ENCODE data around the gene CTNNA1.
"Not testable (repeated sequence)": the region's sequence is repeated elsewhere in the genome, so short reads cannot be mapped to it uniquely, and the experiment has no call there.

CTNNA1 gene

DNA sequence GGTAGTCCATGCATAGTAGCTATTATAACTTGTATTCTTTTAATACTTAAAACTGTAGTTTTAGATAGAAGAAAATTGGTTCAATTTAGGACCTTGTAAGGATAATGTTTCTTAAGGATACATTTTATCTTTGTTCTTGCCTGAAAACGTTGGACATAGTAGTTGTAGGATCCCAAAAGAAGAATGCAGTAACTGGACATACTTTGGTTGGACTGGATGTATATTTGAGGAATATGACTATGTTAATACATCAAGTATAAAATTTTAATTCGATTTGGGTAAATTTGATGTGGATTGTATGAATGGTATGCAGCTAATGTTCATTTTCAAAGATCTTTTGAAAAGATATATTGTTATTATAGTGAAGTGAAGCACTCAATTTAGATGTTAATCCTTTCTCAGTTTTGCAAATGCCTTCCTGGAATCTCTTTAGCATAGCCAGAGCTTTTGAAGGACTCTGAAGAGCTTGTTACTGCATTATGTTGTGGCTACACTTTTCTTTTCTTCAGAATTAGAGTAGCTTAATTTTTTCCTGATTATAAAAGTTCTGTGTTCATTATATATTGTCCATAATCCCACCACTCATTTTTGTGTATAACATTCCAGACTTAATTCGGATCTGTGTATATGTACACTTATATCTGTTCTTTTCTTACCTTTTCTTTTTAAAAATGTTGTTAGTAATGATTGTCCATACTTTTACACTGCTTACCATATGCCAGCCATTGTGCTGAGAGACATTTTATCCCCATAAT is 80.7 kb downstream of the CTNNA1 start:
- no peak for TF ChIP-seq CTCF (IDR thresholded peaks at IDR 0.05; ENCODE audit: extremely low read depth, missing control alignments)
- no peak for DNase-seq (ENCODE audit: low spot score)

DNA sequence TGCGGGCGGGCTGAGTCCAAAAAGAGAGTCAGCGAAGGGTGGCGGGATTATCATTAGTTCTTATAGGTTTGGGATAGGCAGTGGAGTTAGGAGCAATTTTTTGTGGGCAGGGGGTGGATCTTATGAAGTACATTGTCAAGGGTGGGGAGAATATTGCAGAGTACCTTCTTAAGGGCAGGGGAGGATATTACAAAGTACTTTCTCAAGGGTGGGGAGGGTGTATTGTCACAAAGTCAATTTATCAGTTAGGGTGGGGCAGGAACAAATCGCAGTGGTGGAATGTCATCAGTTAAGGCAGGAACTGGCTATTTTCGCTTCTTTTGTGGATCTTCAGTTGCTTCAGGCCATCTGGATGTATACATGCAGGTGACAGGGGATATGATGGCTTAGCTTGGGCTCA is 81.6 kb downstream of the CTNNA1 start:
- DNase-seq (ENCODE audit: low spot score): not testable (repeated sequence)

DNA sequence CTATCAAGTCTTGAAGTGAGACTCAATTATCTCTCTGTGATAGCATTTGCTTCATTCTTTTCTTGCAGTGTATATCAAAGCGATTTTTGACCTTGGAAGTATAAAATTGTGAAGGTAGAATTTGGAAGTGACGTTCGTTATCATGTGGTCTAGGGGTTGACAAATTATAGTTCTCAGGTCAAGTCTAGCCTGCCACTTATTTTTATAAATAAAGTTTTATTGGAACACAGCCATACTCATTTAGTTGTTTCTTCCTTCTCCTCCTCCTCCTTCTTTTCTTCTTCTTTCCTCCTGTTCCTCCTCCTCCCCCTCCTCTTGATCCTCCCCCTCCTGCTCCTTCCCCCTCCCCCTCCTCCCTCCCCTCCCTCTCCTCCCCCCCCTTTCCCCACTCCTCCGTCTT is 83.9 kb downstream of the CTNNA1 start:
- DNase-seq (ENCODE audit: low spot score): no peak
- no peak for TF ChIP-seq CTCF (IDR thresholded peaks at IDR 0.05; ENCODE audit: extremely low read depth, missing control alignments)

GRCh38 chr5:138840103-138840502 is 86.9 kb downstream of the CTNNA1 start:
- no peak for DNase-seq (ENCODE audit: low spot score)
- TF ChIP-seq CTCF (IDR thresholded peaks at IDR 0.05; ENCODE audit: extremely low read depth, missing control alignments): no peak

- DNase-seq (ENCODE audit: low spot score): no peak
- no peak for TF ChIP-seq CTCF (IDR thresholded peaks at IDR 0.05; ENCODE audit: extremely low read depth, missing control alignments)
Measured at GRCh38 chr5:138841531-138841930, 88.3 kb downstream of the CTNNA1 start.

- no peak for DNase-seq (ENCODE audit: low spot score)
- TF ChIP-seq CTCF (IDR thresholded peaks at IDR 0.05; ENCODE audit: extremely low read depth, missing control alignments): no peak
Measured at GRCh38 chr5:138843316-138844124, 90.3 kb downstream of the CTNNA1 start.

- TF ChIP-seq CTCF (IDR thresholded peaks at IDR 0.05; ENCODE audit: extremely low read depth, missing control alignments): no peak
- no peak for DNase-seq (ENCODE audit: low spot score)
Measured at GRCh38 chr5:138844125-138844461, 90.9 kb downstream of the CTNNA1 start.
